Activated naive CD8-positive, alpha-beta T cell treated with anti-CD3 and anti-CD28 coated beads, Interleukin-2, amount 50 U/mL, for 24 hours (primary cell): Measurements from ENCODE around the gene AKAP4.

Source experiments
- ATAC-seq: fragments of 150-1000 bp; cut with Tn5 transposase; one replicate; pipeline ENCODE4 v1.10.0; 2021
- DNase-seq: peaks from one replicate; pipeline ENCODE4 v3.0.0; 2021
- H3K27ac Mint-ChIP-seq: one replicate; pipeline ENCODE4 v1.8.0; 2021; ENCODE audit warnings: mild to moderate bottlenecking, mixed read lengths
- H3K27me3 Mint-ChIP-seq: one replicate; pipeline ENCODE4 v1.8.0; 2021; ENCODE audit warnings: mixed read lengths
- H3K36me3 Mint-ChIP-seq: one replicate; pipeline ENCODE4 v1.8.0; 2021; ENCODE audit warnings: low read depth, mixed read lengths
- H3K4me1 Mint-ChIP-seq: one replicate; pipeline ENCODE4 v1.8.0; 2021; ENCODE audit warnings: mixed read lengths
- H3K4me3 Mint-ChIP-seq: one replicate; pipeline ENCODE4 v1.8.0; 2021; ENCODE audit warnings: mild to moderate bottlenecking, moderate library complexity, mixed read lengths
- H3K9me3 Mint-ChIP-seq: one replicate; pipeline ENCODE4 v1.8.0; 2021; ENCODE audit warnings: mixed read lengths

AKAP4 gene

GRCh38 chrX:50157545-50158135, 43.2 kb downstream of the AKAP4 start:
- Mint-ChIP-seq H3K4me3 (no peak overlapping the region), H3K27me3 (peaks cover 5% of the 10 kb centered on the region), H3K27ac (no peak overlapping the region), H3K36me3 (no peaks in the 10 kb centered on the region), H3K4me1 (no peaks in the 10 kb centered on the region), H3K9me3 (no peaks in the 10 kb centered on the region)
- DNase-seq (no peak), ATAC-seq (no peak)

- H3K4me1 Mint-ChIP-seq = no peaks in the 10 kb centered on the region
Measured at GRCh38 chrX:50154429-50154828, 46.4 kb downstream of the AKAP4 start.

DNA sequence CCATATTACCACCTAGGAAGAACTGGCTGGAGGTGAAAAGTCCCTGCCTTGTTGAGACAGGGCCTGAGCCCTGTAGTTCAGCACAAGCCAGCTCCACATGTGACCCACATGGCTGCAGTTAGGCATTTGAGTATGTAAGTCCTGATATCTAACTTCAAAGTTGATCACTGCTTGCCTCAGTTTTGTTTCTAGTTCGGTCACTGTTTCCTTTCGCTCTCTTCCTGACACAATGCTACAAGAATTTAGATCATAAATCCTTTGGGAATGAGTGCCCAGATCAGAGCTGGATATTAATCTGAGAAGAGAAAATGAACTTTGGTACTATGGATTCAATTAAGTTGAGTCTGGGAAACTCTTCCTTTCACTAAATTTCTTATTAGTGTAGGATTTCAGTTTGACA, 48.4 kb downstream of the AKAP4 start:
- no peak for ATAC-seq
- DNase-seq = no peak
- peaks cover 5% of the 10 kb centered on the region for H3K27me3 Mint-ChIP-seq
- no peak overlapping the region for H3K4me3 Mint-ChIP-seq
- H3K36me3 Mint-ChIP-seq = no peaks in the 10 kb centered on the region
- no peaks in the 10 kb centered on the region for H3K9me3 Mint-ChIP-seq
- no peak overlapping the region for H3K27ac Mint-ChIP-seq
- no peaks in the 10 kb centered on the region for H3K4me1 Mint-ChIP-seq

More at GRCh38 chrX:50154429-50154828, 46.4 kb downstream of the AKAP4 start:
- DNase-seq = no peak
- H3K36me3 Mint-ChIP-seq = no peaks in the 10 kb centered on the region
- H3K9me3 Mint-ChIP-seq = no peaks in the 10 kb centered on the region
- no peak overlapping the region for H3K27ac Mint-ChIP-seq
- no peak for ATAC-seq
- H3K27me3 Mint-ChIP-seq = peaks cover 5% of the 10 kb centered on the region
- H3K4me3 Mint-ChIP-seq = no peak overlapping the region

DNA sequence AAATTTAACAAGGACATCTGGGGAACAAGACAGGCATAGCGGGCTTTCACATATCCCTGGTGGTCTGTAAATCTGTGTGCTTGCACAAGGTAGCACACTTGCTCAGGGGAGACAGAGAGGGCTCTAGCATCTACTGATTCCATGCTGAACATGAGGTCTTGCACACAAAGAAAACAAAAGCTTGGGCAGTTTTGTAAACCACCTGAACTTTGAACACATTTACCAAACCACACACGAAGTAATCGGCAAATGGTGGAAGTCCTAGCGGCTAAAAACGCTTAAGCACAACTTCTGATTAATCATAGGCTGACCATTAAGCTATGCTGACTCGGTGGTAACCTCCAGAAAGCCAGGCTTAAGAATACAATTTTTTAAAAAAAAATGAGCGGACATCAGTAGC, 52.8 kb downstream of the AKAP4 start:
- peaks cover 2% of the 10 kb centered on the region for H3K27me3 Mint-ChIP-seq
- H3K9me3 Mint-ChIP-seq = no peaks in the 10 kb centered on the region
- H3K4me3 Mint-ChIP-seq = no peak overlapping the region
- no peak overlapping the region for H3K27ac Mint-ChIP-seq
- H3K4me1 Mint-ChIP-seq = no peaks in the 10 kb centered on the region
- no peaks in the 10 kb centered on the region for H3K36me3 Mint-ChIP-seq
- no peak for ATAC-seq
- DNase-seq = no peak
